Umbilical cord (tissue), 2 donors: ENCODE results near the gene PI4KB. TPM values are rescaled to one million over a fixed set of nuclear protein-coding genes. Genes with fewer than 3 reads are reported as not detected.

Experiments used
- DNase-seq: peaks from one replicate; pipeline ENCODE4 v3.0.0-alpha.2; 2015; ENCODE audit warnings: low spot score
- total RNA-seq: library from RNA; depleted of rRNA; stranded (reverse); fragments of >200 nt; gene quantifications from one replicate; pipeline ENCODE4 v1.2.3, GENCODE V29; 2014; ENCODE audit warnings: low replicate concordance; ENCODE audit not compliant: insufficient read depth

The PI4KB gene
- total RNA-seq, 1 donor from 2014 or later, result 44.3 TPM

GRCh38 chr1:151346082-151346768 is 19.0 kb upstream of the PI4KB start:
- no peak for DNase-seq

DNA sequence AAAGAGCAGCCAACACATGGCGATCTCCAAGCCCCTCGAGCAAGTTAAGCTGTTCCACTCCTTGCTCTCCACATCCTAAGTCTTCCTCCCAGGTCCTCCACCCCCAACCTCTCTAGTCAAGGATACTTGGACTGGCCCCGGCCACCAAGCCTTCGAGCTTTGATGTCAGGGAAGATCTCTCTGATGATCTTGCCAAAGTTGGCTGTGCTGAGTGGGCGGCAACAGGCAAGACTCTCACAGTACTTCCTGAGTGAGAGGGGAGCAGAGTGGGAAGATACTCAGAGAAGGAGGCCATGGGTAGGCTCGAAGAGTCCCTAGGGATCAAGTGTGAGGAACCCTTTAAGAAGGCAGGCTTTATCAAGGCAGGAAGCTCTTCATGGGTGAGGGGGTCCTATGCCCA is 17.1 kb upstream of the PI4KB start:
- no peak for DNase-seq

DNA sequence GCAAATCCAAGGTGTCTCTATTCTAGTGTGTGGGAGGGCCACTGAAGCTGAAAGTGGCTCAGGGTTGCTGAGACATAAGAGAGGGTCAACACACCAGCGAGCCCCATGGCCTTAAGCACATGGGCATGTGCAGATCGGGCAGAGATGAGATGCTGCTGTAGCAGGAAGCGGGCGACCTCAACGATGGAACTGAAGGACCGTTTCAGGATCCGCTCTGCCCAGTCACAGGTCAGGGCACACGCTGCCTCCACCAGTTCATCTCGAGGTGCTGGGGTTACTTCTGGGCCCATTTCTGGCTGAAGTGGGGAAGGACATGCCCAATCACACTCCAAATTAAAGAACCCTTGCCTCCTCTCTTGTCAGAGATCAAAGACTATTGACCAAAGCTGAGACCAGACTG is 16.4 kb upstream of the PI4KB start:
- DNase-seq, result no peak

- DNase-seq, result no peak
These were observed 15.4 kb upstream of the PI4KB start for GRCh38 chr1:151342569-151342968.

DNA sequence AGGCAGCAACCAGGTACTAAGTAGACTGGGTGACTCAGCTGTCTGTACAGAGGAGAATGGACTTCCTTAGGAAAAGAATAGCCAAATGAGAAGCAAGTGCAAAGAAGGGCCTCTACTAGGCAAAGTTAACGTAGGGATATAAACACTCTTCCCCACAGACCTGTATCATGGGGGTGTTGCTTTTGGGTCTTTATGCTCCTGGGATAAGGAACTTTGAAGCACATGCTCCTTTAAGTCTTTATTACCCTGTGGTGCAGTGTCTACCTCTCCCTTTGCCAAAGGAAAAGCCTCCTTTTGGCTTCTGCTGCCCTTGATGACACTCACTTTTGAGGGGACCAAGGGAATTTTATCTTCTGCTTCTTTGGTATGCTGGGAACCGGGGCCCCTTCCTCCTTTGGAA is 14.8 kb upstream of the PI4KB start:
- no peak for DNase-seq

DNA sequence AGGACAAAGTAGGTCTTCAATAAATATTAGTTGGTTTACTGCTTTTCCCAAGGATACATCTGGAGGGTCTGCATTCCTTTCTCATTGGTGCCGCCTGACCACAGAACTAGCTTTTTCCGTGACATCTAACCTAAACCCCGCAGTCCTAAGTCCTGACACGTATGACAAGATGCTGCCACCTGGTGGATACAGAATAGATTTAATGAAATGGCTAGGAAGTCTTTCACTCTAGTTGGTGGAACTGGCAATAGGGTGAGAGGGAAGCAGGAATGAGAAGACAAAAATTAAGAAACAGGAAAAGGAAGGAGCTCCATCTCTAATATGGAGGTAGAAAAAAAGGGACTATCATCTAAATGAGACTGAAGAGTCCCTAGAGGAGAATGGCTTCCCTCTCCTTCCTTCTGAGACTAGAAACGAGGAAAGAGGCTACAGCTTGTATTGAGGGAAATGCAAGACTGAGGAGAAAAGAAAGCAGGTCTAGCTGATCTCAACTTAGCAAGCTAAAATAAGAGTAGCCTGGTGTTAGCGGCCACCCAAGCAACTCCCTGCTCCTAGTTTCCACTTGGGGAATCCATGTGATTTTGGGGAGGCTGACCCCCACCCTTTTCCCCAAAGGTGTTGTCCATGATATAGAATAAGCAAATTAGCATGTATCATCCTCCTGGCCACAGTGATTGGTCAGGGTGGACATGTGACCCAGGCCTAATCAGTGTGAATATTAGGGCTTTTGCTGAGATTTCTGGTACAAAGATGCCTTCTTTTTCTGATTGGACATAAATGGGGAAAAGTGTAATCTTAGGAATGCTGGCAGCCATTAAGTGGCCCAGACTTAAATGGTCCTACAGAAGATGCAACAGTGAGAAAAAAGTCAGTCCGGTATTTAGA is 13.9 kb upstream of the PI4KB start:
- DNase-seq, result peak; percentile 90

GRCh38 chr1:151336556-151336955 is 9.3 kb upstream of the PI4KB start:
- DNase-seq, result no peak

DNA sequence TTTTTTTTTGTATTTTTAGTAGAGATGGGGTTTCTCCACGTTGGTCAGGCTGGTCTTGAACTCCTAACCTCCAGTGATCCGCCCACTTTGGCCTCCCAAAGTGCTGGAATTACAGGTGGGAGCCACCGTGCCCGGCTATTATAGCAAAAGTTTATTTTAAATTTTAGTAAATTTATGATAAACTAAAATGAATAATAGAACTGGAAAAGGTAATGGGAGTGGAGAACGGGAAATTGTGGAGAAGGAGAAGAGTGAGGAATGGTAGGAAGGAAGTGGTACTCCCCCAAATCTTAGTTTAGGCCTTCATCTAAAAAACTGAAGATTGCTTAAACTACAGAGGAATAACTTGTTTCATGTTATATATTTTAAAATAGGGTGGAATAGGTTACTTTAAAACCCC is 7.6 kb upstream of the PI4KB start:
- no peak for DNase-seq

GRCh38 chr1:151327903-151328674 is 873 bp upstream of the PI4KB start:
- no peak for DNase-seq

DNA sequence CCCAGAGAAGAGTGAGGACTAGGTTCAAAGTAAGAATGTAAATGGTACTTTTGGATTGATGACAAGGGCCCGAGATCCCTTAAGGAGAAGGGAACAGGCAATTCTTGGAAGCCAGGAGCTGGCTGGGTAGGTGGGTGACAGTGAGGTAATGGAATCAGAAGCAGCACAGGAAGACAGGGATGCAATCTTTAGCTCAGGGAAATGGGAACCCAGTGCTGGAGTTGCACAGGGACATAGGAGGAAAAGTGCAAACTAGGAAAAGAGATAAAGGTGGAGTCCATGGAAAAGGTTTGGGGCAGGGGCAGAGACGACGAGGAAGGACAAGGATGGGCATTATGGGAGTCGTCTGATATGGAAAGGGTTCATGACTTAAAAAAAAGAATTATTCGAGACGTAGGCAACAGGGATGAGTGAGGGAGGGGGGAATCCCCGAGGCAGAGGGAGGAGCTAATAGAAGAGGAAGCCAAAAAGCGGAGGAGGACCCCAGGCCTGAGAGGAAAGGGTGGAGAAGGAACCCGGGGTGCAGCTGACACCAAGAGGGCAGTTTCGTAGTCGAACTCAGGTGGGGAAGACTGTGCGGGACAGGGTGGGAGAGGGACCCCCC is 495 bp downstream of the PI4KB start:
- DNase-seq, result peak; percentile 82

DNA sequence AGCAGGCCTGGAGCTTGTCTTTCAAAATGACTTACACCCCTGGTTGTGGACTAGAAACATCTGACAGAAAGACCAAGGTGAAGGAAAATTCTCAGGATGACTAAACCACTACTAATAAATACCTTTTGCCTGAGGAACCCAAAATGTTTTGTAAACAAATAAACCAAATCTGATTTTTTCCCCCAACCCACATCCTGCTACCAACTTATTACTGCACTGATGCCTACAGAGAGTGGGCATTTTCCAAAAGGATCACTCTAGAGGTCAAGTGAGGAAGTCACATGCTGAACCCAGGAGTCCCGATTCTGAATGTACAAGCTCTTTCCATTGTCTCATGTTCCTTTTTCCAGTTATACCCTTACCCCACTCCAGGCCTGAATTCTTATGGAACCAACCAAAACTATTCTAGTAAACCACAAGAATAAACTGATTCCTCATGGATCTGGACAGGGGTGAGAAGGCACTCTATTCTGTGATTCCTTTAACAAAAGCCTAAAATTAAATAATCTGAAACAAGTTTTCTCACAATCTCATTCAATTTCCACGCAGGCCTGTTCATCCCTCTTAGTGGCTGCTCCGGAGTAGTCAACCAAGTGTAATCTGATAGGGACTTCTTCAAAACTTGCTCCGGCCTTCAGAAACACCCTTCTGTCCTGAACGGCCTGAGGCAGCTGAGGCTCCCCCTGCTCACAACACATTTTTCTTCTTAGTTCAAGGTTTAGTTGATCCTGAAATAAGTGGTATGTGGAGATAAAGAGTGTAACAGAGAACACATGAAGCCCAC is 1.4 kb downstream of the PI4KB start:
- peak; percentile 22 for DNase-seq

DNA sequence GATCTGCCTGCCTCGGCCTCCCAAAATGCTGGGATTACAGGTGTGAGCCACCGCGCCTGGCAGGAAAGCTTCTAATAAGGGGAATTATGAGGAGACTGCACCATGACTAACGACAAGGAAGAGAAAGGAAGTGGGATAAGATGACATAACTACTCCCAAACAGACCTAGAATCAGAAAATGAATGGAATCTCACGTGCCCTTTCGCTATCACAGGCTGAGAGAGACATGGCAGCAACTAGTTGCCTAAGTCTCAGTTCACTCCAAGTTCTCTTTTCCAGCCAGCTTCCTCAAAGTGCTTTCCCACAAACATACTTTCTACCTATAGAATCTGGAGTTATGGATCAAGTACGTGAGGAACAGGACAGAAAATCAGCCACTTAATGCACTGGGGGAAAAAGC is 2.0 kb downstream of the PI4KB start:
- no peak for DNase-seq

DNA sequence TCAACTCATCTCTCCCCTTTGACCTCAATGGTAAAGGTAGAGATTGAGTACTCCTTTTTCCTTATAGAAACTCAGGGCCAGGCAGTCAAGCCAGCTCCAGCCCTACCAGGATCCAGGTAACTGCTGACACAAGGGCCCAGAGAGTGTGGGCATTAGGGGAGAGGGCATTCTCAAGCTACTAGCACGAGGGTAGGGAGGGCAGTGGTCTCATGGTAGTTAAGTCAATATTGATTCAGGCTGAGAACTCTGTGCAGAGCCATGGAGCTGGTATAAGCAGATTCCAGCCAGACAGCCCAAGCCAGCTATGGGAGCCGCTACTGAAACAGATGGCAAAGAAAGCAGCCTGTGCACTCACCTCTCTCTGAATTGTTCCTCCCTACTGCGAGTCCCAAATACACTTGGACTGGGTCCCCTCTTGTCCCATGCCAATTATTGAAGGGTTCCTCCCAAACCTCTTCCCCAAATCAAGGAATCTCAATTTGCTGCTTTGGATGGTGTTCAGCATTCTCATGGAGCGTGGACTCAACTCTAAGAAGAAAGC is 2.8 kb downstream of the PI4KB start:
- no peak for DNase-seq

- no peak for DNase-seq
These were observed 8.2 kb downstream of the PI4KB start for GRCh38 chr1:151318975-151319374.

- DNase-seq, result no peak
These were observed 11.5 kb downstream of the PI4KB start for GRCh38 chr1:151315565-151316235.

DNA sequence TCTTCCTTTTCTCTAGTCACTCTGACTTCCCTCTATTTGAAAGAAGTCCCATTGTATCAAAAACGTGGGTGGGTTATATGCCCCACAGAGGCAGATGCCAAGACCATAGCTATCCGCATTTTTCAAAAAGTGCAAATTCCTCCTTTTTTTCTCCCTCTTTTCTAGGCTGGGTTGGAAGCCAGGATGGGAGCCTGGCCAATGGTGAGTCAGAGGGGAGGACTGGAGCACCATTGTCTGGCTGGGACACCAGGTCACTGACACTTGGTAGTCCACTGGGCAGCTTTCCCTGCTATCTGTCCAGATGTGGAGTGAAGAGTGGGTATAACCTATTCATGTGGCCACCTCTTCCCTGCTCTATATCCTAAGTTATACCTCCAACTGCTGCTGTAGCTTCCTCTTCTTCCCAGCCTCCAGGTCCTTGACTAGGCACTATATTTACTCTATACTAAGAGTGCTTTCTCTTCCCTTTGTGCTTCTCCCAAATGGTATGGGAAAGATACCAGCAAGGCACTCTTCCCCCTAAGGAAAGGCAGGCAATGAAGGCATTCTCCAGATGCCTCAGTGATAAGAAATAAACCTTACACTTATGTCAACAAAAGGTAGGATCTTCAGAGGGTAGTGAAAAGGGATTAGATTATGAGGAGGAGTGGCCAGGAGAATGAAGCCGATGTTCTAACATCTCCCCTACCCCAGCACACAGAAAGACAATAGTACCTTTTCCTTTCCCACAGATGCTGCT is 12.9 kb downstream of the PI4KB start:
- DNase-seq, result peak; percentile 65

GRCh38 chr1:151313501-151313900 is 13.7 kb downstream of the PI4KB start:
- DNase-seq, result no peak

GRCh38 chr1:151312826-151313225 is 14.4 kb downstream of the PI4KB start:
- DNase-seq, result no peak

- no peak for DNase-seq
These were observed 14.8 kb downstream of the PI4KB start for GRCh38 chr1:151312411-151312810.
